HEK293 (cell line): ENCODE results near the gene REPS2.

Experiments
- CTCF ChIA-PET: fragments of 350-600 bp; formaldehyde crosslinking; extraction: SDS; loops from one replicate; lab custom pipeline; 2021; ENCODE audit warnings: antibody characterized with exemption; lab: Yijun Ruan, JAX
- POLR2A ChIA-PET: fragments of 300-600 bp; formaldehyde crosslinking; extraction: SDS; loops from one replicate; lab custom pipeline; 2020; ENCODE audit warnings: antibody characterized with exemption, inconsistent platforms; lab: Yijun Ruan, JAX
- H3K27ac ChIP-seq: fragments of 200-500 bp; sonication (Bioruptor generic); 2 replicates; pipeline ENCODE4 v1.5.1; 2014; ENCODE audit warnings: low read depth, low read length, control low read depth, inconsistent platforms; ENCODE audit errors: extremely low read depth
- H3K36me3 ChIP-seq, 2 experiments: fragments of 200-500 bp in 1 of 2; sonication (Bioruptor generic) in 1 of 2; 1 replicate in 1 of 2; 2 replicates in 1 of 2; pipeline ENCODE4 v1.5.1; 2014 to 2017; ENCODE audit warnings: inconsistent platforms in 2 of 2, low read length in 2 of 2; ENCODE audit not compliant: control insufficient read depth in 2 of 2, insufficient read depth in 1 of 2
- H3K4me1 ChIP-seq: fragments of 200-500 bp; sonication (Bioruptor generic); 2 replicates; pipeline ENCODE4 v1.5.1; 2014; ENCODE audit warnings: mild to moderate bottlenecking, low read length, inconsistent platforms; ENCODE audit not compliant: control insufficient read depth, insufficient read depth
- H3K4me3 ChIP-seq: 2 replicates; pipeline ENCODE4 v1.5.1; 2011; ENCODE audit warnings: low read depth, mild to moderate bottlenecking, control low read depth, low read length, moderate library complexity
- H3K9me3 ChIP-seq: fragments of 200-500 bp; sonication (Bioruptor generic); 2 replicates; pipeline ENCODE4 v1.5.1; 2014; ENCODE audit warnings: low read depth, low read length, inconsistent platforms; ENCODE audit not compliant: control insufficient read depth, insufficient read depth
- EGR2 ChIP-seq: fragments of 450-650 bp; formaldehyde crosslinking; IDR thresholded peaks from 2 replicates; pipeline ENCODE4 v1.5.1; 2016; ENCODE audit warnings: low read depth, missing biosample characterization, missing genetic modification characterization
- GFI1B ChIP-seq: fragments of 450-650 bp; formaldehyde crosslinking; IDR thresholded peaks from 2 replicates; pipeline ENCODE4 v1.5.1; 2016; ENCODE audit warnings: missing biosample characterization, missing genetic modification characterization
- GLI4 ChIP-seq: fragments of 450-650 bp; formaldehyde crosslinking; IDR thresholded peaks from 2 replicates; pipeline ENCODE4 v1.5.1; 2016; ENCODE audit warnings: missing biosample characterization, missing genetic modification characterization
- HOXC10 ChIP-seq: sonication (generic); formaldehyde crosslinking; IDR thresholded peaks from 2 replicates; pipeline ENCODE4 v1.8.1; 2023; ENCODE audit warnings: mild to moderate bottlenecking, missing genetic modification reagents
- KLF16 ChIP-seq: fragments of 450-650 bp; formaldehyde crosslinking; IDR thresholded peaks from 2 replicates; pipeline ENCODE4 v1.5.1; 2017; ENCODE audit warnings: missing biosample characterization, missing genetic modification characterization
- PRDM1 ChIP-seq: fragments of 450-650 bp; formaldehyde crosslinking; IDR thresholded peaks from 2 replicates; pipeline ENCODE4; 2016; ENCODE audit warnings: missing biosample characterization, missing genetic modification characterization
- TCF7L2 ChIP-seq: IDR thresholded peaks from 2 replicates; pipeline ENCODE4 v1.6.1; 2011; ENCODE audit warnings: low read depth, mild to moderate bottlenecking, inconsistent platforms, low read length, moderate library complexity, borderline replicate concordance
- YY1 ChIP-seq: fragments of 450-650 bp; formaldehyde crosslinking; IDR thresholded peaks from 2 replicates; pipeline ENCODE4 v1.5.1; 2018; ENCODE audit warnings: missing biosample characterization, missing genetic modification characterization
- ZBTB48 ChIP-seq: fragments of 450-650 bp; formaldehyde crosslinking; IDR thresholded peaks from 2 replicates; pipeline ENCODE4 v1.5.1; 2016; ENCODE audit warnings: missing biosample characterization, missing genetic modification characterization
- ZFHX2 ChIP-seq: fragments of 450-650 bp; formaldehyde crosslinking; conservative IDR thresholded peaks from 2 replicates; pipeline ENCODE4 v1.5.1; 2016; ENCODE audit warnings: missing biosample characterization, missing genetic modification characterization
- ZIC2 ChIP-seq: fragments of 450-650 bp; formaldehyde crosslinking; IDR thresholded peaks from 2 replicates; pipeline ENCODE4 v1.5.1; 2016; ENCODE audit warnings: missing biosample characterization, missing genetic modification characterization
- ZNF138 ChIP-seq: fragments of 450-650 bp; formaldehyde crosslinking; IDR thresholded peaks from 2 replicates; pipeline ENCODE4 v1.5.1; 2016; ENCODE audit warnings: missing biosample characterization, missing genetic modification characterization, borderline replicate concordance
- ZNF157 ChIP-seq: fragments of 450-650 bp; formaldehyde crosslinking; IDR thresholded peaks from 2 replicates; pipeline ENCODE4 v1.5.1; 2016; ENCODE audit warnings: missing biosample characterization, missing genetic modification characterization
- ZNF174 ChIP-seq: fragments of 450-650 bp; formaldehyde crosslinking; IDR thresholded peaks from 2 replicates; pipeline ENCODE4 v1.5.0; 2017; ENCODE audit warnings: missing biosample characterization, mild to moderate bottlenecking, missing genetic modification characterization
- ZNF223 ChIP-seq: fragments of 450-650 bp; formaldehyde crosslinking; IDR thresholded peaks from 2 replicates; pipeline ENCODE4 v1.5.1; 2016; ENCODE audit warnings: missing biosample characterization, missing genetic modification characterization
- ZNF239 ChIP-seq: fragments of 450-650 bp; formaldehyde crosslinking; IDR thresholded peaks from 2 replicates; pipeline ENCODE4 v1.5.1; 2016; ENCODE audit warnings: missing biosample characterization, missing genetic modification characterization
- ZNF292 ChIP-seq: fragments of 450-650 bp; formaldehyde crosslinking; IDR thresholded peaks from 2 replicates; pipeline ENCODE4 v1.5.1; 2016; ENCODE audit warnings: low read depth, missing biosample characterization, missing genetic modification characterization, borderline replicate concordance
- ZNF426 ChIP-seq: fragments of 450-650 bp; formaldehyde crosslinking; IDR thresholded peaks from 2 replicates; pipeline ENCODE4 v1.5.1; 2017; ENCODE audit warnings: missing biosample characterization, missing genetic modification characterization, mild to moderate bottlenecking, inconsistent platforms, moderate library complexity
- ZNF48 ChIP-seq: fragments of 450-650 bp; formaldehyde crosslinking; IDR thresholded peaks from 2 replicates; pipeline ENCODE4 v1.5.1; 2016; ENCODE audit warnings: missing biosample characterization, missing genetic modification characterization
- ZNF529 ChIP-seq: fragments of 450-650 bp; formaldehyde crosslinking; IDR thresholded peaks from 2 replicates; pipeline ENCODE4 v1.5.1; 2017; ENCODE audit warnings: missing genetic modification characterization, missing biosample characterization; ENCODE audit not compliant: insufficient replicate concordance
- ZNF548 ChIP-seq: fragments of 450-650 bp; formaldehyde crosslinking; IDR thresholded peaks from 2 replicates; pipeline ENCODE4 v1.5.1; 2016; ENCODE audit warnings: missing biosample characterization, missing genetic modification characterization
- ZNF571 ChIP-seq: fragments of 450-650 bp; formaldehyde crosslinking; IDR thresholded peaks from 2 replicates; pipeline ENCODE4 v1.5.0; 2017; ENCODE audit warnings: missing biosample characterization, missing genetic modification characterization
- ZNF596 ChIP-seq: fragments of 450-650 bp; IDR thresholded peaks from 2 replicates; pipeline ENCODE4 v1.5.0; 2018; ENCODE audit warnings: missing biosample characterization, mild to moderate bottlenecking, missing genetic modification characterization, moderate library complexity
- ZNF645 ChIP-seq: fragments of 450-650 bp; formaldehyde crosslinking; IDR thresholded peaks from 2 replicates; pipeline ENCODE4; 2016; ENCODE audit warnings: missing biosample characterization, missing genetic modification characterization
- ZNF677 ChIP-seq: fragments of 450-650 bp; IDR thresholded peaks from 2 replicates; pipeline ENCODE4 v1.5.0; 2018; ENCODE audit warnings: missing biosample characterization, mild to moderate bottlenecking, missing genetic modification characterization, moderate library complexity
- TF ChIP-seq, protein P1 (sequence below): fragments of 450-650 bp; formaldehyde crosslinking; IDR thresholded peaks from 2 replicates; pipeline ENCODE4 v1.5.1; 2016; ENCODE audit warnings: missing biosample characterization, missing genetic modification characterization
- TF ChIP-seq, protein P2 (sequence below): fragments of 450-650 bp; formaldehyde crosslinking; IDR thresholded peaks from 2 replicates; pipeline ENCODE4 v1.5.1; 2016; ENCODE audit warnings: missing biosample characterization, missing genetic modification characterization
- TF ChIP-seq, protein P3 (sequence below): fragments of 450-650 bp; formaldehyde crosslinking; optimal IDR thresholded peaks from 2 replicates; pipeline ENCODE3; 2016; ENCODE audit warnings: missing biosample characterization, mild to moderate bottlenecking, missing genetic modification characterization

REPS2 gene

GRCh38 chrX:17033225-17033624 is 86.8 kb downstream of the REPS2 start:
- Histone ChIP-seq H3K27ac (no peak overlapping the region), H3K36me3 (no peaks in the 10 kb centered on the region), H3K4me3 (no peak overlapping the region), H3K4me1 (0 out of 2 replicates have a peak, but pooled peaks cover 3% of the 10 kb centered on the region), H3K9me3 (no peaks in the 10 kb centered on the region)
- ChIA-PET CTCF (interaction anchor here (1.2 kb wide), 1 partner anchor 13 kb away, joined by 5 read pairs; no protein-coding TSS in a partner anchor), POLR2A (no interaction called here)
- TF ChIP-seq PRDM1 (tag by site-specific recombination): peak; percentile 8; the same call in 1 of the 2 replicates
- TF ChIP-seq ZNF529 (tag by site-specific recombination): no peak
- TF ChIP-seq, protein P1, sequence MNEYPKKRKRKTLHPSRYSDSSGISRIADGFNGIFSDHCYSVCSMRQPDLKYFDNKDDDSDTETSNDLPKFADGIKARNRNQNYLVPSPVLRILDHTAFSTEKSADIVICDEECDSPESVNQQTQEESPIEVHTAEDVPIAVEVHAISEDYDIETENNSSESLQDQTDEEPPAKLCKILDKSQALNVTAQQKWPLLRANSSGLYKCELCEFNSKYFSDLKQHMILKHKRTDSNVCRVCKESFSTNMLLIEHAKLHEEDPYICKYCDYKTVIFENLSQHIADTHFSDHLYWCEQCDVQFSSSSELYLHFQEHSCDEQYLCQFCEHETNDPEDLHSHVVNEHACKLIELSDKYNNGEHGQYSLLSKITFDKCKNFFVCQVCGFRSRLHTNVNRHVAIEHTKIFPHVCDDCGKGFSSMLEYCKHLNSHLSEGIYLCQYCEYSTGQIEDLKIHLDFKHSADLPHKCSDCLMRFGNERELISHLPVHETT (tag by site-specific recombination): no peak
- TF ChIP-seq ZNF174 (tag by site-specific recombination): no peak

DNA sequence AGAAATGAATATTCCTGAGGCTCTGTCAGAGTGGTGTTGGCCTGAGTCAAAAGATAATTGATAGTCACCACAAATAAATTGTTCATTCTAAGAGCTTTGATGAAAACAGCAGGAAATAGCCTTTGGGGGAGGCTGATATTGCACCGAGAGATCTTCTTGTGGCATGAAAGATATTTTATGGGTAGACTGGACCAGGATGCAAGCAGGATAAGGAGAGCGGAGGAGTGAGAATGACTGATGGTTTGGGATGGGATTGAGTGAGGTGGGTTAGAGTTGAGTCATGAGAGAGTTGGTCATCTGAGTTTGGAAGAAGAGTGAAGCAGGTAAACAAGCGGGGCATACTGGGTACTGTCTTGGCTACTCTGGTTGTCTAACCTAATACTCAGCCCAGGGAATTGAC is 88.7 kb downstream of the REPS2 start:
- H3K9me3 ChIP-seq: no peaks in the 10 kb centered on the region
- H3K4me3 ChIP-seq: no peak overlapping the region
- H3K36me3 ChIP-seq: no peaks in the 10 kb centered on the region
- H3K4me1 ChIP-seq: peaks cover 8% of the 10 kb centered on the region
- no peak overlapping the region for H3K27ac ChIP-seq
- TF ChIP-seq ZNF292 (no peak), ZNF596 (tag by site-specific recombination) (no peak), ZNF571 (no peak), ZIC2 (tag by site-specific recombination) (no peak), GLI4 (no peak), ZNF426 (no peak), PRDM1 (tag by site-specific recombination) (no peak), ZNF48 (tag by site-specific recombination) (no peak), ZBTB48 (no peak), HOXC10 (CRISPR knock-in tag) (no peak), YY1 (no peak), ZNF548 (tag by site-specific recombination) (no peak), GFI1B (tag by site-specific recombination) (no peak)
- TF ChIP-seq, protein P2, sequence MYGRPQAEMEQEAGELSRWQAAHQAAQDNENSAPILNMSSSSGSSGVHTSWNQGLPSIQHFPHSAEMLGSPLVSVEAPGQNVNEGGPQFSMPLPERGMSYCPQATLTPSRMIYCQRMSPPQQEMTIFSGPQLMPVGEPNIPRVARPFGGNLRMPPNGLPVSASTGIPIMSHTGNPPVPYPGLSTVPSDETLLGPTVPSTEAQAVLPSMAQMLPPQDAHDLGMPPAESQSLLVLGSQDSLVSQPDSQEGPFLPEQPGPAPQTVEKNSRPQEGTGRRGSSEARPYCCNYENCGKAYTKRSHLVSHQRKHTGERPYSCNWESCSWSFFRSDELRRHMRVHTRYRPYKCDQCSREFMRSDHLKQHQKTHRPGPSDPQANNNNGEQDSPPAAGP (tag by site-specific recombination): no peak
- TF ChIP-seq, protein P3, sequence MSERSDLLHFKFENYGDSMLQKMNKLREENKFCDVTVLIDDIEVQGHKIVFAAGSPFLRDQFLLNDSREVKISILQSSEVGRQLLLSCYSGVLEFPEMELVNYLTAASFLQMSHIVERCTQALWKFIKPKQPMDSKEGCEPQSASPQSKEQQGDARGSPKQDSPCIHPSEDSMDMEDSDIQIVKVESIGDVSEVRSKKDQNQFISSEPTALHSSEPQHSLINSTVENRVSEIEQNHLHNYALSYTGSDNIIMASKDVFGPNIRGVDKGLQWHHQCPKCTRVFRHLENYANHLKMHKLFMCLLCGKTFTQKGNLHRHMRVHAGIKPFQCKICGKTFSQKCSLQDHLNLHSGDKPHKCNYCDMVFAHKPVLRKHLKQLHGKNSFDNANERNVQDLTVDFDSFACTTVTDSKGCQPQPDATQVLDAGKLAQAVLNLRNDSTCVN: no peak
- POLR2A ChIA-PET: no interaction called here
- CTCF ChIA-PET: interaction anchor here (1.0 to 15.1 kb wide), 3 partner anchors 9 to 151 kb away, joined by 3 to 192 read pairs (median 4); no protein-coding TSS in a partner anchor

DNA sequence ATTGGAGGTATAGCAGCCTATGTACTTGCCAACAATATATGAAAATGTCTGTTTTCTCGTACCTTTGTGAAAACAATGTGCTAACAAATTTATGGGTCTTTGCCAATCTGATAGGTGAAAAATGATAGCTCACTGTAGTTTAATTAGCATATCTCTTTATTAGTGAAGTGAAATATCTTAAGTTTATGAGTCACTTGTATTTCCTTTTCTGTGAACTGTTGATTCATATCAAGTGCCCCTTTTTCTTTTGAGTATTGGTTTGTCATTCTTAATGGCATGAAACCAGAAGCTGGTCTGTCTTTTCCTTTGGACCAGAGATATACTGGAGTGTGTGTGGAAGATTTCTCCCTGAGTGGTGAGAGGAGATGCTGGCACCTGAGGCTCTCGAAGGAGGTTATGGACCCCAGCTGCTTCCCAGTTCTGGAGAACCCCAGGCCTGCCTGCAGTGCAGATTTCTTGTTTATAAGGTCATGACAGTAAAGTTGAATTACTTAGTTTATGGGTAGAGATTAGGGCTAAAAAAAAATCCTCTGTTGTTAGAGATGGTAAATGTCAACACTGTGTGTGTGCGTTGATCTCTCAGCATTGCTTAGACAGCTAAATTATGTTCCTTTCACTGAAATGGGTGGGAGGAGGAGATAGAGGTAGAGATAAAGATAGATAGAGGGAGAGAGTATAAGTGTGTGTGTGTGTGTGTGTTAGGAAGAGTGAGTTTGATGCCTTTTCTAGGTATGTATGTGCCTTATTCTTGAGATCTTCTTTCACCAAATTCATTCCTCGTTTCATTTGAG is 89.9 kb downstream of the REPS2 start:
- ChIA-PET CTCF (interaction anchor here (0.6 to 15.1 kb wide), 4 partner anchors 10 to 152 kb away, joined by 3 to 192 read pairs (median 14); no protein-coding TSS in a partner anchor), POLR2A (no interaction called here)
- no peak overlapping the region for H3K27ac ChIP-seq
- no peaks in the 10 kb centered on the region for H3K9me3 ChIP-seq
- peaks cover 12% of the 10 kb centered on the region for H3K4me1 ChIP-seq
- no peaks in the 10 kb centered on the region for H3K36me3 ChIP-seq
- H3K4me3 ChIP-seq: no peak overlapping the region
- TF ChIP-seq ZNF138 (tag by site-specific recombination): no peak
- no peak for TF ChIP-seq ZNF157 (tag by site-specific recombination)
- no peak for TF ChIP-seq ZNF645 (tag by site-specific recombination)
- no peak for TF ChIP-seq ZNF677 (tag by site-specific recombination)
- TF ChIP-seq ZFHX2 (tag by site-specific recombination): 0 out of 2 replicates have a peak, but pooled peaks have one; percentile 7
- no peak for TF ChIP-seq TCF7L2
- no peak for TF ChIP-seq ZNF596 (tag by site-specific recombination)
- TF ChIP-seq ZNF223: no peak
- no peak for TF ChIP-seq ZNF239 (tag by site-specific recombination)
- peak; percentile 32; the same call in 1 of the 2 replicates for TF ChIP-seq EGR2 (tag by site-specific recombination)
- TF ChIP-seq KLF16: no peak
